Sigmoid colon (tissue), 7 donors: ENCODE data around the gene E2F6. TPM values are rescaled to one million over a fixed set of nuclear protein-coding genes. Genes with fewer than 3 reads are reported as not detected.

ENCODE experiments used
- DNase-seq: peaks from one replicate; pipeline ENCODE4 v3.0.0-alpha.2; 2019
- H3K27ac ChIP-seq, 4 donors: fragments of 200-600 bp; sonication (generic); one replicate each; pipeline ENCODE4 v1.5.1; 2016 to 2019; ENCODE audit warnings: mild to moderate bottlenecking in 1 of 4
- H3K27me3 ChIP-seq, 3 donors: fragments of 200-600 bp; sonication (generic); one replicate each; pipeline ENCODE4 v1.5.1; 2019; ENCODE audit warnings: mild to moderate bottlenecking in 1 of 3
- H3K36me3 ChIP-seq, 4 donors: fragments of 200-600 bp; sonication (generic); one replicate each; pipeline ENCODE4 v1.5.1; 2016 to 2019
- H3K4me1 ChIP-seq, 4 donors: fragments of 200-600 bp; sonication (generic); one replicate each; pipeline ENCODE4 v1.5.1; 2017 to 2019
- H3K4me3 ChIP-seq, 4 donors: fragments of 200-600 bp; sonication (generic); one replicate each; pipeline ENCODE4 v1.5.1; 2017 to 2019; ENCODE audit warnings: mild to moderate bottlenecking in 2 of 4, moderate library complexity in 1 of 4
- H3K9me3 ChIP-seq, 4 donors: fragments of 200-600 bp in 3 of 4; sonication (generic) in 3 of 4; one replicate each; pipeline versions ENCODE4 v1.5.1 to v1.6.1; 2013 to 2019
- EP300 ChIP-seq, 4 donors: sonication (generic); formaldehyde crosslinking; IDR thresholded peaks; one replicate each; pipeline ENCODE4 v1.6.1; 2017; ENCODE audit warnings: antibody characterized with exemption in 4 of 4
- POLR2A ChIP-seq, 2 donors: fragments of 450-650 bp; IDR thresholded peaks; one replicate each; pipeline ENCODE4 v1.6.1; 2016; ENCODE audit warnings: antibody characterized with exemption in 2 of 2, mild to moderate bottlenecking in 2 of 2, moderate library complexity in 2 of 2
- POLR2AphosphoS5 ChIP-seq, 4 donors: sonication (generic); formaldehyde crosslinking; IDR thresholded peaks; one replicate each; pipeline ENCODE4 v1.6.1; 2017; ENCODE audit warnings: antibody characterized with exemption in 4 of 4
- WGBS, 2 donors: extraction: QIAGEN DNeasy Blood & Tissue Kit; methylation state at CpG; one replicate each; pipeline ENCODE4 v1.1.7; 2013; 5-methylcytosine and 5-hydroxymethylcytosine counted together
- intact Hi-C: fragments of 100-400 bp; cut with DNase I; formaldehyde crosslinking; loops from one replicate; pipeline ENCODE4 v1.15.1; 2023
- polyA plus RNA-seq, 3 donors: library from polyadenylated mRNA; stranded (reverse); fragments of 200-250 nt; gene quantifications; one replicate each; pipeline ENCODE4 v1.2.3, GENCODE V29; 2013
- total RNA-seq, 4 donors: library from RNA; depleted of rRNA; stranded (reverse); fragments of >200 nt; gene quantifications; one replicate each; pipeline ENCODE4 v1.1.0, GENCODE V29; 2016
- TF ChIP-seq, protein P1 (sequence below), 4 experiments: fragments of 450-650 bp in 3 of 4; fragments of 200-600 bp in 1 of 4; IDR thresholded peaks; one replicate each; pipeline ENCODE4 v1.5.1; 2016 to 2019; ENCODE audit warnings: antibody characterized with exemption in 4 of 4, mild to moderate bottlenecking in 3 of 4, moderate library complexity in 2 of 4
- donor health status: healthy with polysubstance abuse.
- donor health status: Bipolar disorder and iron deficiency.
- donor health status: healthy.

The E2F6 gene
- total and polyA plus RNA-seq, 7 donors, result 3.6 to 24.2 (median 11.8) TPM

DNA sequence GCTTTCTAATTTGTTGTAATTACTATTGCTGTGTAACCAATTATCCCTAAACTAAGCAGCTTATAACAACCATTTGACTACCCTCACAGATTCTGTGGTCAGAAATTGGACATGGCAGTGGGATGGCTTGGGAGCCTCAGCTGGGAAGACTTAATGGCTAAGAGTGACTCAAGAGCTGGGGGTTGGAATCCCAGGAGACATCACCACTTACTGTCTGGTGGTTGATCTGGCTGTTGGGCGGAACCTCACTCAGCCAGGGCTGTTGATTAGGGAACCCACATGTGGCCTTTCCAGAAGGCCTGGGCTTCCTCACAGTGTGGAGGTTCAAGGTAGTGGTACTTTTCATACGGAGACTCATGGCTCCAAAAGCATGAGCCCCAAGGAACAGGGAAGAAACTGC, 49.8 kb downstream of the E2F6 start:
- H3K4me3 ChIP-seq, result no peak overlapping the region
- DNase-seq, result no peak
- intact Hi-C loops, result no loop called here
- no peaks in the 10 kb centered on the region for H3K27me3 ChIP-seq
- no peaks in the 10 kb centered on the region for H3K36me3 ChIP-seq
- TF ChIP-seq, protein P1, sequence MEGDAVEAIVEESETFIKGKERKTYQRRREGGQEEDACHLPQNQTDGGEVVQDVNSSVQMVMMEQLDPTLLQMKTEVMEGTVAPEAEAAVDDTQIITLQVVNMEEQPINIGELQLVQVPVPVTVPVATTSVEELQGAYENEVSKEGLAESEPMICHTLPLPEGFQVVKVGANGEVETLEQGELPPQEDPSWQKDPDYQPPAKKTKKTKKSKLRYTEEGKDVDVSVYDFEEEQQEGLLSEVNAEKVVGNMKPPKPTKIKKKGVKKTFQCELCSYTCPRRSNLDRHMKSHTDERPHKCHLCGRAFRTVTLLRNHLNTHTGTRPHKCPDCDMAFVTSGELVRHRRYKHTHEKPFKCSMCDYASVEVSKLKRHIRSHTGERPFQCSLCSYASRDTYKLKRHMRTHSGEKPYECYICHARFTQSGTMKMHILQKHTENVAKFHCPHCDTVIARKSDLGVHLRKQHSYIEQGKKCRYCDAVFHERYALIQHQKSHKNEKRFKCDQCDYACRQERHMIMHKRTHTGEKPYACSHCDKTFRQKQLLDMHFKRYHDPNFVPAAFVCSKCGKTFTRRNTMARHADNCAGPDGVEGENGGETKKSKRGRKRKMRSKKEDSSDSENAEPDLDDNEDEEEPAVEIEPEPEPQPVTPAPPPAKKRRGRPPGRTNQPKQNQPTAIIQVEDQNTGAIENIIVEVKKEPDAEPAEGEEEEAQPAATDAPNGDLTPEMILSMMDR (IDR thresholded peaks at IDR 0.05), result no peak
- no peak for TF ChIP-seq POLR2AphosphoS5 (IDR thresholded peaks at IDR 0.05)
- TF ChIP-seq EP300 (IDR thresholded peaks at IDR 0.05), result no peak
- TF ChIP-seq POLR2A (IDR thresholded peaks at IDR 0.05), result no peak
- H3K27ac ChIP-seq, result no peak overlapping the region
- 94 to 97% methylated on average over 2 of the region's 2 CpGs for WGBS, 2 donors
- peaks cover 0 to 14% (median 8%) of the 10 kb centered on the region in 4 donors for H3K4me1 ChIP-seq
- H3K9me3 ChIP-seq, result peaks cover 0 to 4% (median under 1%) of the 10 kb centered on the region in 4 donors

DNA sequence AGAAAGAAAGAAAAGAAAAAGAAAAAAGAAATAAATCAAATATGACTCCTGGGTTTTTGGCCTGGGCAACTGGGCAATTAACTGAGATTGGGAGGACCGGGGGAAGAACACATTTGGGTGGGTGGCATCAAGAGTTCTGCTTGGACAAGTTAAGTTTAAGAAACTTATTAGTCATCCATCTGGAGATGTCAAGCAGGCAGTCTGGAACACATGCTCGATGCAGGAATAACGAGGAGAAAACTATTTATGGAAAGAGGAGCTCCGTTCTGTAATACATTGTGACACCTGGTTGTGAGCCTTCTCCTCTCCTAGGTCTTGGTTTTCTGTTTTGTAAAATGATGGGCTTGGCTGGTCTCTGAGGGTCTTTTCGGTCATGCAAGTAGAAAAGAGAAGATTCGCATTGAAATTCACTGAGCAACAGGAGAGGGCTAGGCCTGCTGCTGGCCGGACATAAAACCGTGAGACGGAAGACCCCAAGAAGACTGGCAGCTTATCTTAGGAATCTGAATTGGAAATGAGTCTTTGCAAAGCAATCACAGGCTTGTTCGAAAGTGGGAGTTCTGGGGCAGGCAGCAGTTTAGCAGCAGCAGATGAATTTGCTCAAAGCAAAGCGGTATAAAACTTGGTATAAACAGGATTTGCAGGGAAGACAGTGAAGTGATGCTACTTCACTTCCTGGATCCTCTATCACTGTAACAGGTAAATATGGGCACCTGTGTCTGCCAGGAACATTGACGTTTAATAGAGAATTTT, 51.4 kb downstream of the E2F6 start:
- Histone ChIP-seq H3K27ac (no peak overlapping the region), H3K9me3 (peaks cover 0 to 4% (median under 1%) of the 10 kb centered on the region in 4 donors), H3K36me3 (no peaks in the 10 kb centered on the region), H3K4me3 (no peak overlapping the region), H3K4me1 (peaks cover 0 to 15% (median 8%) of the 10 kb centered on the region in 4 donors), H3K27me3 (no peaks in the 10 kb centered on the region)
- DNase-seq, result no peak
- no peak for TF ChIP-seq EP300 (IDR thresholded peaks at IDR 0.05)
- no peak for TF ChIP-seq POLR2AphosphoS5 (IDR thresholded peaks at IDR 0.05)
- TF ChIP-seq, protein P1 (IDR thresholded peaks at IDR 0.05), result no peak
- TF ChIP-seq POLR2A (IDR thresholded peaks at IDR 0.05), result no peak
- WGBS, 2 donors, result 87 to 89% methylated on average over 12 of the region's 12 CpGs
- intact Hi-C loops, result no loop called here

DNA sequence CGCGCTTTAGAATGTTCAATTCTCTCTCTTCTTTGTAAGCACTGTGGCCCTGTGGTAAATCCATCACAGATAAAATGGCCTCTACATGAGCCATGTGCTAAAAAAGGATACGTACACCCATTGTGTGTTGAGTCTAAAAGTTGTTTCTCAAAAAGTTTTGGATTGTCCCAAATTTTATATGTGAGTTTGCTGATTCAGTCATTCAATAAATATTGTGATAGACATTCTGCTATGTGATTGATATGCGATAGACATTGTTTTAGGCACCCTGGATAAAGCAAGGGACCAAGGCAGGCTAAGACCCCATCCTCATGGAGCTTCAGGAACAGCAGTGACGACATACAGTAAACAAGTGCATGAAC, 53.5 kb downstream of the E2F6 start:
- no peaks in the 10 kb centered on the region for H3K36me3 ChIP-seq
- TF ChIP-seq POLR2A (IDR thresholded peaks at IDR 0.05), result no peak
- TF ChIP-seq, protein P1 (IDR thresholded peaks at IDR 0.05), result no peak
- TF ChIP-seq EP300 (IDR thresholded peaks at IDR 0.05), result no peak
- TF ChIP-seq POLR2AphosphoS5 (IDR thresholded peaks at IDR 0.05), result no peak
- 84 to 91% methylated on average over 5 of the region's 5 CpGs for WGBS, 2 donors
- H3K27me3 ChIP-seq, result no peaks in the 10 kb centered on the region
- peak overlapping the region in 2 of 4 donors; percentile 36 to 43 for H3K4me3 ChIP-seq
- no peak for DNase-seq
- intact Hi-C loops, result loop anchor here (1.0 to 2.0 kb wide), 4 partner anchors 37 to 280 kb away; partner anchors contain the start of gene ROCK2
- H3K4me1 ChIP-seq, result peaks cover 0 to 16% (median 11%) of the 10 kb centered on the region in 4 donors
- no peaks in the 10 kb centered on the region for H3K9me3 ChIP-seq
- no peak overlapping the region for H3K27ac ChIP-seq

DNA sequence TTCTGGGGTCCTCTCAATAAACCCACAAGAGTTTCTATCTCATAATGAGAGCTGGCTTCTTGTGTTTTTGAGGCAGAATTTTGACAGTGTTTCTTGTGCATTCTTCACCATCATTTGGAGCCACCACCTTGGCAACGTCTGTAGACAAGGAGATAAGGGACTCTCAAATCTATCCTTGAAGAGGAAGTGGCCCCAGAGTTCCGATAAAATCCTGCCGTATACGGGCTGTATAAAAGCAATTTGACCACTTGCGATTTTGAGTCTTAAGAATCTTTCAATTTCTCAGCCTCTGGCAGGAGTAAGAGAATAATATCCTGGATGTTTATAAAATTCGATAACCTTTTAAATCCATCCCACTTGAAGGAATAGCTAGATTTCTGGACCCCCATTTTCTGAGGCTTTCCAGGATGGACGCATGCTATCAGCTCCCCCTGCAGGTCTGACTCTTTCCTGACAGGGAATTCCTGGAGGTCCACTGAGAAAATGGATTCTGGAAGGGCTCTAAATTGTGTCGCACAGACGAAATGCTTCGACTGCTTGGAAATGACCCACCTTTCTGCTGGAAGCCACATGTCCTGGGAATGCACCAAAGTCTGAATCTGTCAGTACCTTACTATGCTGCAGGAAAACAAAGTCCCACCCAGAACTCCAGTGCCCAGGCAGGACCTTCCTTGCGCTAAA, 54.1 kb downstream of the E2F6 start:
- TF ChIP-seq POLR2AphosphoS5 (IDR thresholded peaks at IDR 0.05), result no peak
- TF ChIP-seq, protein P1 (IDR thresholded peaks at IDR 0.05), result peak; percentile 72 to 87 (median 76)
- no peak for TF ChIP-seq EP300 (IDR thresholded peaks at IDR 0.05)
- TF ChIP-seq POLR2A (IDR thresholded peaks at IDR 0.05), result no peak
- Histone ChIP-seq H3K27me3 (no peaks in the 10 kb centered on the region), H3K4me1 (peaks cover 0 to 22% (median 14%) of the 10 kb centered on the region in 4 donors), H3K27ac (peak overlapping the region in 2 of 4 donors; percentile 2 to 3), H3K36me3 (no peaks in the 10 kb centered on the region), H3K9me3 (no peaks in the 10 kb centered on the region), H3K4me3 (peak overlapping the region; percentile 2 to 43 (median 38))
- 13 to 31% methylated on average over 11 of the region's 11 CpGs for WGBS, 2 donors
- peak; percentile 72 for DNase-seq
- intact Hi-C loops, result loop anchor here (1.0 to 2.0 kb wide), 4 partner anchors 37 to 280 kb away; partner anchors contain the start of gene ROCK2
